ENCODE data around the gene TYSND1. TPM values are rescaled to one million over a fixed set of nuclear protein-coding genes. Genes with fewer than 3 reads are reported as not detected.
"Not testable (repeated sequence)": the region's sequence is repeated elsewhere in the genome, so short reads cannot be mapped to it uniquely, and the experiment has no call there.

Gene TYSND1
- total RNA-seq, 1 donor from 2014 or later: 14.7 TPM

- intact Hi-C loops (cut with micrococcal nuclease): loop anchor here (2.0 kb wide), 1 partner anchor 31 kb away; the partner anchor contains the start of gene TYSND1
Observed at GRCh38 chr10:70115948-70116682, 30.4 kb downstream of the TYSND1 start.

DNA sequence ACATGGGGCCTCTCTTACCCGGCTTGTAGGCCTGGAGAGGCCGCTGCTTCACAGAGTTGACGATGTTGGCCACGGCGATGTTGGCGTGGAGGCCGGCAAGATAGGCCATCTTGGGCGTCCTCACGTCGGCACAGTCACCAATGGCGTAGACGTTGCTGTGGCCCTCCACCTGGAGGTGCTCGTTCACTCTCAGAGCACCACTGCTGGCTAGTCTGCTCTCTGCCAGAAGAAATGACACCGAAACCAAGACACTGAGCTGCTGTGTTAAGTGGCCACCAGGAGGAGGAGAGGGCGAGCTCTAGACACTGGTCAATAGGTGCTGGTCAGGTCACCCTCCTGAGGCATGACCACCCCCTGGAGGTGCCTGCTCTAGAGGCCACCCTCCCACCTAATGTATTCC is 31.6 kb downstream of the TYSND1 start:
- intact Hi-C loops (cut with micrococcal nuclease): no loop called here

- intact Hi-C loops (cut with micrococcal nuclease): no loop called here
Observed at GRCh38 chr10:70112071-70112470, 34.4 kb downstream of the TYSND1 start.

DNA sequence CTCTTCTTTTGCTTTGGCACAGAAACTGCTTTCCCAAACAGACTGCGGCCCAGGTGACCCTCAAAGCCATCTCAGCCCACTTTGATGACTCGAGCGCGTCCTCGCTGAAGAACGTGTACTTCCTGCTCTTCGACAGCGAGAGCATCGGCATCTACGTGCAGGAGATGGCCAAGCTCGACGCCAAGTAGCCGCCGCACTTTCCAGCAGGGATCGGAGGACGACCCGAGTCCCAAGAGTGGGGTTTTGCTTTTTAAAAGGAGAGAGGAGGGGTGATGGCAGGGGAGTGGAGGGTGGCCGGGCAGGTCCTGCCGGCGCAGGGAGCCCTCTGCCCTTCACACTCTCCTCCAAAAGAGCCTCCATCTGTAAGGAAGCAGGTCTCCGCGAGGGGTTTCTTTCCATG is 35.0 kb downstream of the TYSND1 start:
- intact Hi-C loops (cut with micrococcal nuclease): no loop called here

- intact Hi-C loops (cut with micrococcal nuclease): no loop called here
Observed at GRCh38 chr10:70109064-70109729, 37.3 kb downstream of the TYSND1 start.

DNA sequence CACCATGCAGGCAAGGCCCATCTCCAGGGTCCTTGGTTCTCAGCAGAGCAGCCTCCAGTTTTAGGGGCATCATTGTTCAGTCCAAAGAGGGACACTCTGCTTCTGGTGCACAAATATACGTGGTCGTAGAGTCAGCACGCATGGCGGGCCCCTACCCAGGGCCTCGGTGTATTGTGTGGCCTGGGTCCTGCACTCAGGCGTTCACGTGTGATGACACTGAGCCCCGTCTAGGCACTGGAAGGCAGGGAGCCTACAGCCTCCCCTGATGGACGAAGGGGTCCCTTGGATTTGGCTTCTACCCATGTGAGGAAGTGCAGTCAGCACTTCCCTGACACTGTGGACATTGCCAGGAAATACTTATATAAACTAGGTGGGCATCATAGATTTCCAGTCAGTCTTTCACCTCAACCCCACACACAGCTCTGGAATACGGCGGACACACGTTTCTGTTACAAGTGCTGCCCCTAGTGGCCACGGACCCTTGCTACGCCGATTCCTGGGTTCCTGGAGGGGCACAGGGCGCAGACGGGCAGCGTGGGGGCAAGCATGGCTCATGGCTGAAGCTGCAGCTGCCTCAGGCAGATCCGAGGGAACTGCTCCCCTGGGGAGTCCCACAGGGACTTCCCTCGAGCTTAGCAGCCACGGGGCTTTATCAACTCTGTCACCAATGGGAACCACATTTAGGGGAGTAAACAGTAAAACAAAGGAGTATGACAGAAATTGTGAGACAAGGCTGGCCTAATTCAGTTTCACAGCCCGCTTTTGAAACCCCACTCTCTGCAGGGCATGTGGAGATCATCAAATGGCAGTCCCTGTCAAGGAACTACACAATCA is 39.3 kb downstream of the TYSND1 start:
- intact Hi-C loops (cut with micrococcal nuclease): no loop called here

DNA sequence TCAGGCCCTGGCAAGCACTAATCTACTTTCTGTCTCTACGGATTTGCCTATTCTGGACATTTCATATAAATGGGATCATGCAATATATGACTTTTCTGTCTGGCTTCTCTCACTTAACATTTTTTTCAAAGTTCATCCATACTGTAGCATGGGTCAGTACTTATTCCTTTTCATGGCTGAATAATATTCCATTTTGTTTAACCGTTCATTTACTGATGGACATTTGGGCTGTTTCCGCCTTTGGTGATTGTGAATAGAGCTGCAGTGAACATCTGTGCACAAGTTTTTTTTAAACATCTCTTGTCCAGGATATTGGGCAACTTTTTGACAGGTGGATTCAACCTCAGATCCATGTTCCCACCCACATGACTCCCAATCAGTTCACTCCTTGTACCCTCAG is 44.8 kb downstream of the TYSND1 start:
- intact Hi-C loops (cut with micrococcal nuclease): no loop called here

- intact Hi-C loops (cut with micrococcal nuclease): not testable (repeated sequence)
Observed at GRCh38 chr10:70101068-70101562, 45.4 kb downstream of the TYSND1 start.

- intact Hi-C loops (cut with micrococcal nuclease): no loop called here
Observed at GRCh38 chr10:70098271-70098670, 48.2 kb downstream of the TYSND1 start.

DNA sequence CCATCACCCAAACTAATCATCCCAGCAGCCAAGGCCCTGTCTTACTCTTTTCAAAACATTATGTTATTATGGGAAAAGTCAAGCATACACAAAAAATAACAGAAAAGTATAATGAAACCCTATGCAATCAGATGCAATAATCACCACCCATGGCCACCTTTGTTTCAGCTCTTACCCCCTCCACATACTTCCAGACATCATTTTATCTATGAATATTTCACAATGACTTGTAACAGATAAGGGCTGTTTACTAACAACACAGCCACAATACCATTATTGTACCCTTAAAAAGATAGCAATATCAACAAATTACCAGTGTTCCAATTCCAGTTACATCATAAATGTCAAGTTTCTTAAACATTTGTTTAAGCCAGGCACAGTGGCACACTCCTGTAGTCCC is 49.0 kb downstream of the TYSND1 start:
- intact Hi-C loops (cut with micrococcal nuclease): no loop called here

- intact Hi-C loops (cut with micrococcal nuclease): no loop called here
Observed at GRCh38 chr10:70096705-70097420, 49.6 kb downstream of the TYSND1 start.

GRCh38 chr10:70096016-70096704 is 50.3 kb downstream of the TYSND1 start:
- intact Hi-C loops (cut with micrococcal nuclease): no loop called here

GRCh38 chr10:70094250-70094649 is 52.2 kb downstream of the TYSND1 start:
- intact Hi-C loops (cut with micrococcal nuclease): no loop called here

DNA sequence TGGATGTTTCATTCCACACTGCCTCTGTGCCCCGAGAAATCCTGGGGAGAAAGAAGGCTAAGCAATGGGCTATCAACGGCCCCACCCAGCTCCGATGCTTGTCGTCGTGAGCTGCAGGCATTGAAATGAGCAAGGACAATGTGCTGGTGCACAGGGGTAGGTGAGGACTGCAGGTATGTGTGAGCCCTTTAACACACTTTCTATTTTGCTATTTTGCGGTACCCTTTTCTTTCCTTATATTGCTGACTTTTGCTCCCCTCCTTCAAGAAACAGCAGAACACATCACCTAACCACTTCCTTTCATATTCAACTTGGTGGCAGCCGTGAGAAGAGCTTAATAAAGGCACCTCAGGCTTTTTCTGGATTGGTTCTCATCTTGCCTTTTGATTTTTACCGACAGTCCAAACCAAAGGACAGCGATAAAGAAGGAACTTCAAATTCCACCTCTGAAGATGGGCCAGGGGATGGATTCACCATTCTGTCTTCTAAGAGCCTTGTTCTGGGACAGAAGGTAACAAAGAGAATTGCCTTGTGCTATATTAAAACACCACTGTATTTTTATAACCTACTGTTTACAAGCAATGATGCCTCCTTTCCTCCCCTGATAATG is 53.1 kb downstream of the TYSND1 start:
- intact Hi-C loops (cut with micrococcal nuclease): loop anchor here (2.0 kb wide), 1 partner anchor 75 kb away; no protein-coding TSS in a partner anchor

GRCh38 chr10:70092389-70092718 is 54.1 kb downstream of the TYSND1 start:
- intact Hi-C loops (cut with micrococcal nuclease): loop anchor here (2.0 kb wide), 1 partner anchor 76 kb away; no protein-coding TSS in a partner anchor

GRCh38 chr10:70090951-70091350 is 55.5 kb downstream of the TYSND1 start:
- intact Hi-C loops (cut with micrococcal nuclease): no loop called here

GRCh38 chr10:70090013-70090412 is 56.5 kb downstream of the TYSND1 start:
- intact Hi-C loops (cut with micrococcal nuclease): no loop called here

DNA sequence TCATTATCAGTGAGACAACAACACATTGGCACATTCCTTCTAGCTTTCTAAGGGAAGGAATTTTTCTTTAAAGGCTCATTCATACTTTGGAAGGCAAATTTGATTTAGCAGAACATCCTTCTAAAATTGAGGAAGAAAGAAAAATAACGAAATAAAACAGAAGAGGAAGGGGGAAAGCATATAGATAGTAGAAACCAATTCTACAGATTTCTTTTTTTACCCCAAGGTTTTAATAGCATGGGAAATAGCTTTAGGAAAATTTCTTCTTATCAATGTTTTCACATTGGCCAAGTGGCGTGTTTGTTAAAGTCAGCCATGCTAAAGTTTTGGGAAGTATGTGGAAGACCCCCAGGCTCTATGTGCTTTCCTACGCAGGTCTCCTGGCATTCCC is 58.2 kb downstream of the TYSND1 start:
- intact Hi-C loops (cut with micrococcal nuclease): no loop called here
